Caki2 (cell line): ENCODE measurements around the gene KRT8. TPM values are rescaled to one million over a fixed set of nuclear protein-coding genes. Genes with fewer than 3 reads are reported as not detected.
"Not testable (repeated sequence)": the region's sequence is repeated elsewhere in the genome, so short reads cannot be mapped to it uniquely, and the experiment has no call there.

ENCODE experiments used
- DNase-seq: peaks from one replicate; pipeline ENCODE4 v3.0.0-alpha.2; 2015; ENCODE audit warnings: low read depth
- in situ Hi-C: cut with HindIII; loops from 2 replicates; pipeline ENCODE4 v1.10.0; 2016; ENCODE audit warnings: low sequenced_read_pairs, low pct_unique_long_range_greater_than_20kb, mixed read lengths
- total RNA-seq: library from RNA; depleted of rRNA; stranded (reverse); fragments of >200 nt; shearing (Covaris generic); gene quantifications from 2 replicates; pipeline ENCODE4 v1.2.3, GENCODE V29; 2014; ENCODE audit warnings: low replicate concordance

KRT8 gene
- total RNA-seq, 1 experiment from 2014 or later, result 1,569 TPM

DNA sequence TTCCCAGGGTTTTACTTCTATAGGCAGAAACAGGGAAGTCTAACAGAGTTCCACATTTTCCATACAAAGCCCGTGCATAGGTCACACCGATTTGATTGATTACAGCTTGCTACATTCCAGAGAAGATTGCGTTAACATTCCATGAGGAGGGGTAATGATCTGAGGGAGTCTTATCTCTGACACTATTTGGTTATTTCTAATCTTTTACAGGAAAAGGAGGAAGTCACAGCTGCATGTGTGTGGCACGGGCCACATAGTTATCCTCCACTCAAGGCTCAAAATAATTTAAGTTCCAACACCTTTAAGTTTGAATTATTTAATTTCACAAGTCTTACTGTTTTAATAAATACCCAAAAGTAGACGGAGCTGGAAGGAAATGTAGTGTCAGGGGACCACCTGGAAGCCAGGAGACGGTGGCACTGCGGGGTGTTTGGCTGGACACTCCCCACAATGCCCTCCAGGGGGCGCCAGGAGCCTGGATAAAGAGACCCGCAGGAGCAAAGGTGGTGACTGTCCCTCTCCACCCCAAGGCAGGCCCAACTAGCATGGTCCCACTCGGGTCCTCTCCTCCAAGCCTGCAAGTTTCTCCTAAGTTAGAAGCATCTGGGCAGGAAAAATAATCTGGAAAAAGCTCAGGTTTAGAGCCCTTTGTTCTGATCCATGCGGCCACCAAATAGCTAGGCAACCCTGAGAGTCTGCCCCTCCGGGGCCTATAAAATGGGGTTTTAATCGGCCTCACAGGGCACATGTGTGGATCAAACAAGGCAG, 20.2 kb downstream of the KRT8 start:
- in situ Hi-C loops, result loop anchor here (25.0 kb wide), 1 partner anchor 103 kb away; no protein-coding TSS in a partner anchor
- peak; percentile 89 for DNase-seq

DNA sequence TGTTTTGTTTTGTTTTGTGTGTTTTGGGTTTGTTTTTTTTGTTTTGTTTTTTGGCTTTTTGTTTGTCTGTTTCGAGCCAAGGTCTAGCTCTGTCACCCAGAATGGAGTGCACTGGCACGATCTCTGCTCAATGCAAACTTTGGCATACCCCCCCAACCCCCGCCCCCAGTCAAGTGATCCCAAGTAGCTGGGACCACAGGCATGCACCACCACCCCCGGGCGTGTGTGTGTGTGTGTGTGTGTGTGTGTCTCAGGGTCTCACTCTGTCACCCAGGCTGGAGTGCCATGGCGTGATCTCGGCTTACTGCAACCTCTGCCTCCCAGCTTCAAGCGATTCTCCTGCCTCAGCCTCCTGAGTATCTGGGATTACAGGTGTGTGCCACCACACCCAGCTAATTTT, 24.4 kb downstream of the KRT8 start:
- DNase-seq, result not testable (repeated sequence)
- in situ Hi-C loops, result loop anchor here (25.0 kb wide), 1 partner anchor 107 kb away; no protein-coding TSS in a partner anchor

DNA sequence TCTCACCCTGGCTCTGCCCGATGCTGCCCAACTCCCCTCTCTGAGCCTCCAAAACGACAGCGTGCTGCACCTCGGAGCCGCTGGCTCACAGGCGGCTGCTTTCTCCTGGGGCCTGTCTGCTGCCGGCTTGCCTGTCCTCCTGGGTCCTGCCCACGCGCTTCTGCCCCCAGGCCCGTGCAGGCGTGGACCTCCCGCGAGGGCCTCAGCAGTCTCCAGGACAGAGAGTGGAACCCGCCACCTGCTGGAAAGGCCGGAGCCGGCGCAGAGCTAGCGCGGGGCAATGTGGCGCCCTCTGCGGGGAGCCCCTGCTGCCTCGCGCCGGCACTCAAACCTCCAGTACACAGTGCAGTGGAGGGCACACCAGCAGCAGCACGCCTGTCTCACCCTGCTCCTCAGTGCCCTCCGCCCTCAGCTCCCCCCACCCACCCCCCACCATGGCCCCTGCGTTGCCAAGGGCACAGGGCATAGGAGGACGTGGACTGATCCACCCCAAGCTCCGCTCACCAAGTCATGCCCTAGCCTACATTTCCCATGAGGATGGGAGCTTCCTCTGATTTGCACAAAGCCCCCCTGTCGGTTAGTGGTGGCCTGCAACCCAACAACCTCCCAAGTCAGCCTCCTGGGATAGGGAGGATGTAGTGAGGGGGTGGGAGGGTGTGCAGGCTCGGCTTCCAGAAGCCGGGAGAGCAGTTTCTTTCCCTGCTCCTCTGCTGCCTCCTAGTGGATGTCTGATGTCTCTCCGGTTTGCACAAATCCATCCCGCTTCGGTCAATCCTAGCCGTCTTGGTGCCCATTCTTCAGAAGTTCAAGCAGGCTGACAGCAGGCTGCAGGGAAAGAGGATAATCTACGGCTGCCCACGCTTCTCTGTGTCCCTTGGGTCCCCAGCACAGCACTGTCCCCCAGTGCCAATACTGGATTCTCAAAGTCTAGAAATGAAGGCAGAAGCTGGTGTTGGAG, 25.2 kb downstream of the KRT8 start:
- DNase-seq, result peak; percentile 91
- in situ Hi-C loops, result loop anchor here (25.0 kb wide), 1 partner anchor 108 kb away; no protein-coding TSS in a partner anchor

DNA sequence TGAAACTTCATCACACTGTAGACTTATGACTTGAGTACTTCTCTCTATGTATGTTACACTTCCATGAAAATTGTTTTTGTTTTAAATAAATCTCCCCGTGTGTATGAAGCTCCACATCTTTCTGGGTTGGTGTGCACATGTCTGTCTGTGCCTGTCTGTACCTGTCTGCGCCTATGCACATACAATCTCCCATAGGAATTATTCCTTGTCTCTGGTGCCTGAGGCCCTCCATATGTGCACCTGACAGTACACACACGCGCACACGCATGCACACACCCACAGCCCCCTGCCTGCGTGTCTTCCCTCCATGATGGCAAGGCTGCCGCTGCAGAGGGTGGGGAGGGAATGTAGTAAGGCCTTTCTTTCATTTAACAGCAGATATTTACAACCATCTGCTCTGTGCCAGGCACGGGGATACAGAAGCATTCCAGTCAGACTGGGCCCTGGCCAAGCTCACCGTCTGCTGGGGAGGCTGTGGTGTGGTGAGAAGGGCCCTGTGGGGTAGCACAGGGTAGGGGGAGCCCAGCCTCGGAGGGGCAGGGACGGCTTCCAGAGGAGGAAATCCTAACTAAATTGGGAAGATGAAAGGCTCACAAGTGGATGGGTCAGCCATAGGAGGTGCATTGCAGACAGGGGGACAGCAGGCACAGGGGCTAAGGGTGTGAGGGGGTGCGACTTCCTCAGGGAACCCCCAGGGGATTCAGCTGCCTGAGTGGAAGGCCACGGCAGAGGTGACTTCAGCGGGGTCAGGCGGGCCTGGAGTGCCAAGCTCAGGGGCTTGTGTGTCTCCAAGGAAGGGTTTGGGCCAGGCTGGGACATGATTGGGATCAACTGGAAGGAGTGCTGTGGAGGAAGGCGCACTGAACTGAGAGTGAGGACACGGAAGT, 26.1 kb downstream of the KRT8 start:
- DNase-seq, result no peak
- in situ Hi-C loops, result loop anchor here (25.0 kb wide), 1 partner anchor 109 kb away; no protein-coding TSS in a partner anchor

DNA sequence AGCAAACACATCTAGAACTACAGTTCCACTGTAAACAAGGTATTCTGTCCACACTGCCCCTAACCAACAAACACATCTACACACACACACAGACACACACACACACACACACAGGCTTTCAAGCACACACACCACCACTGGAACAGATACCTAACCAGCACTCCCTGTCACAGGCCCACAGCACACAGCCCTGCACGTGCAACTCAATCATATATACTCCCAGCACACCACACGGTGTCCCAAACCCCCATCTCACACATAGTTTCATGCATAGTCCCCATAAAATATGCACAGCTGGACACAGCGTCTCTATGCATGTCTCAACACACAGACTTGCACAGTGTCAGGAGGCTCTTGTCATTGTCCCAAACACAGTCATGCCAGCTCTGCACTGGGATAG, 27.6 kb downstream of the KRT8 start:
- no peak for DNase-seq

DNA sequence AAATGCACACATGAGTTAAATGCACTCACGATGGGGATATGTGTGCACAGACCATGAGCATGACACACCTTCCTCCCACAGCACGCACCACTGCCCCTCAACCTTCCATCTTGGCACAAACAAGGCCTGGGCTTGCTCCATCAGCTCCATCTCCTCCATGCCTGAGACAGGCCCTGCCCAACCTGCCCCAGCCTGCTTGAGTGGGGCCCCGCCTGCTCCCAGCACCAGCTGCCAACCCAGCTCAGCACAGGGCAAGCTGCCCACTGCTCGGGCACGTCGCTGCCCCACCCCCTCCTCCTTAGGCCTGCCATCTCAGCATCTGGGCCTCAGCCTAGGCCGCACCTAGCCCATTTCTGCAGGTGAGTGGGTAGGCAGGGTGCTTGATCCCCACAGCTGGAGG, 28.5 kb downstream of the KRT8 start:
- DNase-seq, result peak; percentile 56
- in situ Hi-C loops, result loop anchor here (25.0 kb wide), 1 partner anchor 111 kb away; no protein-coding TSS in a partner anchor

More for the DNA sequence above, 27.6 kb downstream of the KRT8 start:
- in situ Hi-C loops, result loop anchor here (25.0 kb wide), 1 partner anchor 110 kb away; no protein-coding TSS in a partner anchor

DNA sequence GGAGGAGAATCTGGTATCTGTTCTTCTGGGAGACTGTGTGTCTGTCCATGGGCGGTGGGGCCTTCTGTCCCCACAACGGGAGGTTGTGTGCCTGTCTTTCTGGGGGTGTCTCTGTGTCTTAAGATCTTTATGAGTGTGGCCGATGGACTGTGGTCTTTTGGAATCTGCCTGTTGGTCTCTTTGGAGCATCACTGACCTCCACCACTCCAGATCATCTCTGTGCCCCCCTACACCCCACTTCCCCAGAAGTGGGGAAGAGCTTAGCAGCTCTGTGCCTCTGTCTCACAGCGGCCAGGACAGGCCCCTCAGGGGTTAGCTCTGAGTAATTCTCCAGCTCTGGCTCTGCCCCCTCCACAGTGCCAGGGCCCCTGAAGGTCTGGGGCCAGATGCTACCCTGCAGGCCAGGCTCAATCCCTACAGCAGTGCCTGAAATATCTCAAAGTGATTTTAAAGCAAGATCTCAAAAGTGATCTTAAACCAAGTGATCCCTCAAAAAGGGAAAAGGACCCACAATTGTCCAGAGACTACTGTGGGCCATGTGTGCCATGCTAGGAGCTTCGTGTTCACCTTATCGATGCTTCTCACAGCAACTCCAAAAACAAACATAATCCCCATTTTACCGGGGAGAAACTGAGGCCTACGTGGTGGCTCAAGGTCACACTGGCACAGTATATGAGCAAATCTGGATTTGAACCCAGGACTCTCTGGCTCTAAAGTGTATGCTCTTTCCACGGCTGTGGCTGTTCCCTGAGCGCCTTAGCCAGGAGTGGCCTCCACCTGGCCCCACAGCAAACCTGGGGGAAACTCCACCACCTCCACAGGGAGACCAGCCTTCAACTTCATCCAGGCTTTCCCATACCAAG, 30.1 kb downstream of the KRT8 start:
- no peak for DNase-seq
- in situ Hi-C loops, result loop anchor here (25.0 kb wide), 1 partner anchor 112 kb away; no protein-coding TSS in a partner anchor

DNA sequence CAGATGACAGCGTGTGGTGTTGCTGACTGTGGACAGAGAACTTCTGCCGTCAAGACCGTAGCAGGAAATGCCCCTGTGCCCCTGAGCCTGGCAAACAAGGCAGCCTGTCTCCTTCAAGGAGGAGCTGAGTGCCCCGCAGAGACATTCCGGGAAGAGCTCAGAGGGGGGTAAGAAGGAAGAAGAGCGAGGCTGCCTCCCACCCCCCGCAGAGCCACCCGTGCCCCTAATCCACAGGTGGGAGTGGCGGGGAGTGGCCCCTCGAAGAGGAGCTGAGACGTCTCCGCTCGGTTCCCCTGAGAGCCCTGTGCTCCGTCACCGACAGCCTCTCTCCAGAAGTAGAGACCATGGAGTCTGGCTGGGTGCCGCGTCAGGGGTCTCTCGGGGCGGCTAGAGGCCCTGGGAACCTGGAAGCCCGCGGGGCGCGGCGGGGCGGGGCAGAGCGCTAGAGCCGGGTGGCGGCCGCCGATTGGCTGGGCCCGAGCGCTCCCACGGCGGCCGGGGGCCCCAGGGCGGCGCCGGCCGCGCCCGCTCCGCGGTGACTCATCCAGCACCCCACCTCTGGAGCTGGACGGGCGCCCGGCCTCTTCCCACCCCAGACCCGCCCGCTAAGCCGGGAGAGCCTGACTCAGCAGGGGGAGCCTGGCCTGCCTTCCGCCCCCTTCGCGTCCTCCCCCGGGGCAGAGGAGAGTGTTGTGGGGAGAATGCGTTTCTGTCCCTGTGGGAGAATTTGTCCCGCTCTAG, 30.9 kb downstream of the KRT8 start:
- DNase-seq, result peak; percentile 95
- in situ Hi-C loops, result no loop called here

DNA sequence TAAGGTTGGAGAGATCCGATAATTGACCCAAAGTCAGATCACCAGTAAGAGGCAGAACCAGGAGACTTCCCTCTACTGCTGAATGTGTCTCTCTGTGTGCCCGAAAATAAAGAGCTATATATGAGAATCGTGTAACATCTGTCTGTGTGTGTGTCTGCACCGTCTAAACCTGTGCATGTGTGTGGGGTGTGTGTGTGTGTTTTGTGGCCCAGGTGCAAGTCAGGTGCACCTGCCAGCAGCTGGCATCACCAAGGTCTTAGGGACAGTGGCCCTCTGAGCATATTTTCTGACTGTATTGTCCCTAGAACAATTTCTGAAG, 31.4 kb downstream of the KRT8 start:
- DNase-seq, result no peak
- in situ Hi-C loops, result no loop called here

DNA sequence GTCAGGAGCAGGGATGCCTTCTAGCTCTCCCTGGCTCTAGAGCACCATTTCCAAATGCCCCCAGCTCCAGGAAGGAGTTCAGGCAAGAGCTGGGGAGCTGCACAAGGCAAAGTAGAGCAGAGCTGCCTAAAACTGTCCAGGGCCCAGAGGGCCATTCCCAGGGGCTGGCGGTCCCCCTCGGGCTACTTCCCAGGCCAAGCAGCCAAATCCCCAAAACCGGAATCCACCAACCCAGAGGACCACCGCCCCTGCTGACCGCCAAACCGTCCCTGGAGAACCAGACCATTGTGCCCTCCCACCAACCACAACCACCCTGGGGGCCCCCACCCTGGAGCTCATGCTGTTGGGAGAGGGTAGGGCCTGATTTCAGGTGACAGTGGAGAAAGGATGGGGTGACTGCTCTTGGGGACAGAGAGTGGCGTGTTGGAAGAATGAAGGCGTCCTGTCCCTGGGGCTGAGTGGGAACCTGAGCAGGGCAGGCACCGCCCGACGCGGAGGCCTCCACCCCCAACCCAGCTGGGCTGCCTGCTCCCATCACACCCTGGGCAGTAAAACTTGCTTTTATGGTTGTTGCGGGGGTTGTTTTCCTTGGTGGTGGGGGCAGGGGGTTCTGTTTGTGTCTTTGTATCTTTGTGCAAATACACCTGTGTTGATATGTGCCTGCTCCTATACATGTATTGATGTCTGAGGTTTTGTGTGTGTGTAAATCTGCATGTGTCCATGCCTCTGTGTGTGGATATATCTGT, 32.1 kb downstream of the KRT8 start:
- in situ Hi-C loops, result no loop called here
- DNase-seq, result no peak

DNA sequence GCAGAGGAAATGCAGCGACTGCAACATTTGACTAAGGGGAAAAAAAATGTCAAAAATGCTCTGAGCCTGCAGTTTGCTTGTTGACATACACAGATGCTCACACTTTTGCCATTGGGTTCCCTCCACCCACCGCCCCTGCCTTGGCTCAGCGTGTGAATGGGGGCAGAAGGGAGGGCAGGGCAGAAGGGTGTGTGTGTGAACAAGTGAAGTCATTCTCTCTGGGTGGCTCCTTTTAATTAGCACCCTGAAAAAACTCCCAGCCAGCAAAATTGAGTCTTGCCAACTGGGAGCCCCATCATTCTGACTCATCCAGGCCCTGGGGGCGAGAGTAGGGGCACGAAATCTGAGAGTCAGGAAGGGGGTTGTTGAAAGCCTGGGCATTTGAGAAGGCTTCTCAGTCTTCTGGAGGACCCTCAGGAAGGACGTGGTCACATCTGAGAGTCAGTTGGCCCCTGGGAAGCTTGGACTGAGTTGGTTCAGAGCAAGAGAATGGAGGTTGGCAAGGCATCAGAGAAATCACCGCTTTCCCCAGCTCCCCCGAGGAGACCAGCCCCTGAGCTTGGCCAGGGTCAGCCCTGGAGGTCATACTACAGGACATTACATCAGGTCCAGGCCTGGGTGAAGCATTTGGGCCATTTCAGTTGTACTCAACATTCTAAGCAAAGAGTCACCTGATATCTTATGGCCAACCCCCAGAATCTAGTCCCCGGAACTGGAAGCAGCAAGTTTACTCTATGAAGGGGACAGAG, 33.4 kb downstream of the KRT8 start:
- DNase-seq, result peak; percentile 73
- in situ Hi-C loops, result no loop called here

DNA sequence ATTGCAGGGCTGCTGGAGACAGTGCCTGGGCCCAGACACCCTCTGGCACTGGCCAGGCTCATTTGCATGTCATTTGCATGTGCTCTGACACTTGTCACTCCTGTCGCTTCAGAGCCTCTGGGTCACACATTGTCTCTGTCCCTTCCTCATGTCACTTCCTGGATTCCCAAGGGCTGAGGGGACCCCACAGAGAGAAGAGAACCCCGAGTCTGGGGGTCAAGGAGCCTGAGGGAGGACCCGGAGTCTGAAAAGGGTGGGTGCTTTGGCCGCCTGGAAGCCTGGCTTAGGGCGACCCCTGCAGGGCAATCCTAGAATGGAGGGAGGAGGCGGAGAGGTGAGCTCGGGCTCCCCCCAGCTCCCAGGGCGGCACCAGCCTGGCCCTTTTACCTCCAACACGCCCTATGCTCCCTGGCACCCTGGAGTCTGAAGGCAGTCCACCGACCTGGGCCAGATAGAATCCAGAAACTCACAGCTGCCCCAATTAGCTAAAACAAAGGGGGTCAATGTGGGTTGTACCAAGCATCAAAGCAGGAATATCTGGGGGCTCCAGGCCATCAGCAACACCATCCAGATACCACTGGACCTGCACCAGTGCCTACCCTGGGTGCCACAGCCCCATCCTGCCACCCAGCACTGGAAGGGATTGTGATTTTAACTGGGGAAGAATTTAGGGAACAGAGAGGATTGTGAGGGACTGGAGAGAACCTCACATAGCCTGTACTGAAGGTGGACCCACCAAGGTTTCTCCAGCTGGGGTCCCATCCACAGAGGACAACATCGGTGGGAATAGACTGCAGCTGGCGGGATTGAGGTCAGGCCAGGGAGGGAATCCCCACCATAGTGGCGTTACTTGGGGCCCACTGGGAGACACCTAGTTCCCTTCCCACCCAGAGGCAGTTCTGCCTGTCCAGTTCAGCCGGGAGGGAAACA, 34.2 kb downstream of the KRT8 start:
- DNase-seq, result peak; percentile 58
- in situ Hi-C loops, result no loop called here

DNA sequence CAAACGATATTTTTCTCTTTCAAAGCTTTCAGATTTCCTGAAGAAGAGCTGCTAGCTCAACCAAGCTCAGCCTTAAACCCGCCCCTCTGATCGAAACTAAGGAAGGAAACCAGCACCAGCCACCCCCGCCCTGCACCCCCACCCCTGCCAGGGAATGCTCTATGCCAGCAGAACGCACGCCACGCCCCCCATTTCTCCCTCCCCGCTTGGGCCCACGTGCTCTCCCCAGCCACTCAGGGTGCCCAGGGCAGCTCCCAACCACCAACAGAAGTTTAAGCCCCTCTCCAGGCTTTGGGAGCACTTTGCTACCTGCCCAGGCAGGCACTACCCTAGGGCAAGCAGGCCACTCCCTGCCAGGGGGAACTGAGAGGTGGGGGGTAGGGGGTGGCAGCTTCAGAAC, 37.2 kb downstream of the KRT8 start:
- DNase-seq, result no peak

DNA sequence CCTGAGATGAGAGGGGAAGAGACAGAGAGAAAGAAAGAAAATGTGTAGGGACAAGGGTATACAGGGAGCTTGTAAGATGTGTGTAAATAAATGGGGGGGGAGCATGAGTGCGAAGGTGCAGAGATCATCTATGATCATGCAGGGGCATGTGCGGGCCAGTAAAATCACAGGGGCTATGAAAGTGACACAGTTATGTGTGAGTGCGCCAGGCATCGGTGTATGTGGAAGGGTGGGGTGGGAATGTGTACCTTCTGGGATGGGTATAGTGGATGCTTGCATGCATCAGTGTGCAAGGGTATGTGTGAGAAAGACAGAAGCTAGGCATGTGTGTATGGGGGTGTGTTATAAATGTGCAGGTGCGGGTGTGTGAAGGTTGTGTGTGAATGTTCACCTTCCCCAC, 37.7 kb downstream of the KRT8 start:
- in situ Hi-C loops, result no loop called here
- DNase-seq, result no peak

More for the DNA sequence above, 37.2 kb downstream of the KRT8 start:
- in situ Hi-C loops, result no loop called here
